ENCODE results near the gene PIAS2. TPM values are rescaled to one million over a fixed set of nuclear protein-coding genes. Genes with fewer than 3 reads are reported as not detected.

The PIAS2 gene
- total RNA-seq, 1 donor from 2014 or later = 29.2 TPM

GRCh38 chr18:46768166-46768921 is 149.0 kb downstream of the PIAS2 start:
- intact Hi-C loops (cut with micrococcal nuclease) = no loop called here

GRCh38 chr18:46767217-46767616 is 150.1 kb downstream of the PIAS2 start:
- intact Hi-C loops (cut with micrococcal nuclease) = no loop called here

- intact Hi-C loops (cut with micrococcal nuclease) = no loop called here
Observed at GRCh38 chr18:46764586-46764985, 152.7 kb downstream of the PIAS2 start.

- intact Hi-C loops (cut with micrococcal nuclease) = no loop called here
Observed at GRCh38 chr18:46761059-46761769, 156.1 kb downstream of the PIAS2 start.

DNA sequence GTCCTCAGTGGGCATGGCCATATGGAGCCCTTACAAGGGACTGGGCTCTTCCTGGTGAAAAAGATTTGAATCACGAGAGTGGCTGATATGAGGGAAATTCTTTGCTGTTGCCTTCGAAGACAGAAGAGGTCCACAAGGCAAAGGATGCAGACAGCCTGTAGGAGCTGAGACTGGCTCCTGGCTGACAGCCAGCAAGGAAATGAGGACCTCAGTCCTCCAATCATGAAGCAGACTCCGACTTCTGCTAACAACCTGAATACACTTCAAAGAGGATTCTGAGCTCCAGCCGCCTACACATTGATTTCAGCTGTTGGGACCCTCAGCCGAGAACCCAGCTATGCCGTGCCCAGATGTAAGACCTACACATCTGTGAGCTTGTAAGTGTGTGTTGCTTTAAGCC is 157.4 kb downstream of the PIAS2 start:
- intact Hi-C loops (cut with micrococcal nuclease) = no loop called here

DNA sequence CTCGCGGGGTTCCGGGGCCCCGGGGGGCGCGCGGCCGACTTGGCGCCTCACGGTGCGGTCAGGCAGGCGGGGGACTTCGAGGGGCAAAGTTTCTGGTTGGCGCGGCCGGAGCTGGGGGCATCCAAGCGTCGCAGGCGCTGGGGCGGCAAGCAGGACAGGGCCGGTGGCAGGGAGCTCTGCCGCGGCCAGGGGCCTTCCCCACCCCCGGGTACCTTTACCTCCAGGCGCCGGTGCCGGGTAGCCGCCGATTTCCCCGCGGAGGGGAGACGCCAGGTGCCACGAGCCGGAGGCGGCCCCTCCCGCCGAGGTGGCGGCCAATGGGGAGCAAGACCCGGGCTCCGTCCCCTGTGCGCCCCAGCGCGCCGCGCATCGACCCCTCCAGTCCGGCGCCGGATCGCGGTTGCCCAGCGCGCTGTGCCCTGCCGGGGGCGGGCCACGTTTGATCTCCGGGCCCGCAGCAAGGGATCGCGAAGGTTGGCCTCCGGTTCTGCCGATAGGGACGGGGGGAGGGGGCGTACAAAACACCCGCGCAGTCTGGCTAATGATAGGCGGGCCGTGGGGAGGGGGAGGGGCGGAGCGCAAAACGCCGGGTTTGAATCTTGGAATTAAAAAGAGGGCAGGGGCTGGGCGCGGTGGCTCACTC is 160.6 kb downstream of the PIAS2 start, which contains the start of gene ST8SIA5:
Gene ST8SIA5 (minus strand): TSS at position 495 of the 643 bp plus-strand sequence. CDS start 545 bp downstream, outside the sequence.
- intact Hi-C loops (cut with micrococcal nuclease) = loop anchor here (2.0 kb wide), 1 partner anchor 160 kb away; the partner anchor contains the start of genes KATNAL2 and PIAS2

DNA sequence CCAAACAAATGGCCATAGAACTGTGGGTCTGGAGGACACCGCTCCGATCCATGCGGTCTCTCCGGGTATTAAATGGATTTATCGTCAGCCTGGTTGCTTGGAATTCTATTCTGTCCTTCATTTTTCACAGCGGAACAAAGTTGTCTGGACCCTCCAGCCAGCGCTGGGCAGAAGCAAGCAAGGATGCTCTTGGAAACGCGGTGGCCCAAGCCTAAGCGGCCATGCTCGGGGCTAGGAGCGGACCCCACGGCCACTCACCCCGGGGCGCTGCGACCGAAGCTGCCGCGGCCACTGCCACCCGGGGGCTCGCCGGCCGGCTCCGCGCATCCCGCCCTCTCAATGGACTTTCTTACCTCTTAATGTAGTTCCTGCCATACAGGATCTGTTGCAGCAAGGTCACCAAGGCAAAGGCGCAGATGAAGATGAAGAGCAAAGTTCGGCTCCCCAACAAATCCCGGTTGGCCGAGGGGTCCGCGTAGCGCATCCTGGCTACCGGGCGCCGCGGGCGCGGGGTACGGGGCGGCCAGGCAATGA is 161.2 kb downstream of the PIAS2 start:
- intact Hi-C loops (cut with micrococcal nuclease) = loop anchor here (2.0 kb wide), 1 partner anchor 161 kb away; the partner anchor contains the start of genes KATNAL2 and PIAS2

GRCh38 chr18:46755315-46756024 is 161.8 kb downstream of the PIAS2 start:
- intact Hi-C loops (cut with micrococcal nuclease) = loop anchor here (2.0 kb wide), 1 partner anchor 161 kb away; the partner anchor contains the start of genes KATNAL2 and PIAS2

DNA sequence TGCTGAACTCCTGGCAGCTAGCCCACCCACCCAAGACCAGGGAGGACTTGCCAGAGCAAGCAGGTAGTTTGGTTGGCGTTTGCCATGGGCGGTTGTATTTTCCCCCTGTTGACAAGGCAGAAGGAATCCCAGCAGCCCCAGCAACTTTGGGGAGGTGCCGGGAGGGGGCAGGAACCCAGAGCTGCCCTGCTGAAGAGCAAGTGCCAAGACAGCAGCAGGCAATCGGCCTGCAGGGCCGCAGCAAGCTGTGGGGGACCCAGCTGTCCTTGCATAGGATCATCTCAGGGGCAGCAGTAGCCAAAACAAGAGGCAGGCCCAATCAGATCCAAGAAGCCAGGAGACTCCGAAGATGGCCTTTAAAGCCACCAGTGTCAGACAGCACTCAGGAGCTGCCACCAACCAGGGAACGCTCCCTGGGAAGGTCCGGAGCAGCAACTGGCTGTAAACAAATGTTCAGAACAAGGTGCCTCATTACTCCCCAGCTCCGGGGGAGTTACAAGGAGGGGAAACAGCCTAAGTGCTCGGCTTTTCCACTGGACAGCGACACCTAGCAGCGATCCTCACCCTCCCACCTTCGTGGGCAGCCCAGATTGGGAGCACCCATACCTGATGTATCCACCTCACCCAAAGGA is 162.5 kb downstream of the PIAS2 start:
- intact Hi-C loops (cut with micrococcal nuclease) = no loop called here

DNA sequence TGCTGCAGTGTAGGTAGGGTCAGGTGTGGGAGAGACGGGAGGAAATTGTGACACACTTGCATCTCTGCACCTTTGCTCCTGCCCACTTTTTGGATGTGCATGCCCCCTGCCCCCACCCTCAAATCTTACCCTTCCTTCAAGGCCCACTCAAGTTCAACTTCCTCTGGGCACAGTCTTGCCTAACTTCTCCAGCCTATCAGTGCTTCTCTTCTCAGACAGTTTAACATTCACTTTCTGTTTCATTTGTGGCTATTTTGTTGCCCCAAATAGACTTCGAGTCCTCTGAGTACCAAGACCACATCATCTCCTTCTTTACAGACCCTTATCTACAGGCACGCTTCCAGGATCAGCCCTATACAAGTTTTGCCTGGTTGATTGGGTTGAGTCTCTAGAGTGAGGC is 163.1 kb downstream of the PIAS2 start:
- intact Hi-C loops (cut with micrococcal nuclease) = no loop called here

Other genes with a start within 250 kb of the PIAS2 start
- gene ST8SIA5, start 160.5 kb downstream of the PIAS2 start, total RNA-seq = 0.07 TPM in 1 of 2 replicates, not detected in the other
- 0.73 and 1.0 TPM in 2 replicates for gene KATNAL2, start 95 bp upstream of the PIAS2 start, total RNA-seq
- not detected in 2 replicates for gene ELOA2, start 118.1 kb upstream of the PIAS2 start, total RNA-seq
- 40.3 and 41.0 TPM in 2 replicates for gene HDHD2, start 233.0 kb upstream of the PIAS2 start, total RNA-seq

All from T-helper 2 cell treated with Interferon-gamma antibody and Interleukin-4, amounts not matched to agents 100 ng/mL and 5 ng/mL, for 36 hours (primary cell).